ENCODE measurements around the gene SMC4. TPM values are rescaled to one million over a fixed set of nuclear protein-coding genes. Genes with fewer than 3 reads are reported as not detected.
"Not testable (repeated sequence)": the region's sequence is repeated elsewhere in the genome, so short reads cannot be mapped to it uniquely, and the experiment has no call there.

SMC4 gene
- total RNA-seq: 100 to 1,000 TPM; 282 to 309 TPM

DNA sequence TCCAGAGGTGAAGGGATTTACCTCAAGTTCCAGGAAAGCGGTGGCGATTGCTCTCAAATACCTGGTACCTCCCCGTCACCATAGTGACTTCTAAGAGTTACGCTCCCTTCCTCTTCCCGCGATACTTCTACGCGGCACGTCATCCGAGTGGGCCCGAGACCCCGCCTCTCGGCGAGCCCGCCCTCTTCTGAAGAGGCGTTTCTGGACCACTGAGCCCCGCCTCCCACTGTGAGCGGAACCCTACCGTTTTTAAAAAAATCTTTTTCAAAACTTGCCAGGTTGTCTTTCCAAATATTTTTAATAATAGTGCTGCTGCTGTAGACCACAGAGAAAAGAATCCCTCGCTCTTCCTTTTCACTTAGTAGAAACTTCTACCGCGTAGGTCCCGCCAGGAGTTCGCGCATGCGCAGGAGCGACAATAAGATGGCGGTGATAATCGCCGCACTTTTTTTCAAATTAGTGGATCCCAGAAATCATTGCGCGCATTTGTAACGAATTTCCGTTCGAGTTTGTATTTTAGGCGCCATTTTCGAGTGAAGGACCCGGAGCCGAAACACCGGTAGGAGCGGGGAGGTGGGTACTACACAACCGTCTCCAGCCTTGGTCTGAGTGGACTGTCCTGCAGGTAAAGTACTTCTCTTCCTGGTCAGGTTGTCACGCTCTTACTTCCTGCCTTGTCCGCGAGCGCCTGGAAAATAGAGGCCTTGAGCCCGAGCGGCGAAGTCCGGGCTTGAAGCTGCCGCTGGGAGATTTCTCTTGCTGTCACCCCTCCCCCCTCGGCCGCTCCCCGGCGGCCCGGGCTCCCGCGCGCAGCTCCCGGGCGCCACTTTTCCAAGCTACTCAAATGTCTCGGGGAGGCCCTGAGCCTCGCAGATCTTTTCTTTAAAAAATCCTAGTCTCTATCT, at the start of gene SMC4, which contains the start of gene IFT80:
Gene SMC4, plus strand, starts transcription at position 526 of the 905 bp plus-strand sequence. CDS start 1,177 bp downstream, outside the sequence.
Gene IFT80, minus strand, starts transcription at position 101 of the 905 bp plus-strand sequence. CDS start 14,625 bp downstream, outside the sequence.
- Mint-ChIP-seq H3K9me3 (no peaks in the 10 kb centered on the region), H3K4me3 (peak within 1 kb of the TSS; percentile 89), H3K27ac (peak within 1 kb of the TSS; percentile 99), H3K4me1 (peaks cover 47% of the 10 kb centered on the region), H3K36me3 (ENCODE audit: low read depth) (peaks cover 41% of the 10 kb centered on the region), H3K27me3 (no peaks in the 10 kb centered on the region)
- ChIA-PET POLR2A (interaction anchor here (2.4 kb wide), 1 partner anchor 50 kb away, joined by 21 read pairs; the partner anchor contains the start of gene TRIM59), CTCF (interaction anchor here (0.6 to 1.4 kb wide), 4 partner anchors 11 to 50 kb away, joined by 4 to 5 read pairs (median 4); partner anchors contain the start of gene TRIM59)
- peak; percentile 97 for DNase-seq

DNA sequence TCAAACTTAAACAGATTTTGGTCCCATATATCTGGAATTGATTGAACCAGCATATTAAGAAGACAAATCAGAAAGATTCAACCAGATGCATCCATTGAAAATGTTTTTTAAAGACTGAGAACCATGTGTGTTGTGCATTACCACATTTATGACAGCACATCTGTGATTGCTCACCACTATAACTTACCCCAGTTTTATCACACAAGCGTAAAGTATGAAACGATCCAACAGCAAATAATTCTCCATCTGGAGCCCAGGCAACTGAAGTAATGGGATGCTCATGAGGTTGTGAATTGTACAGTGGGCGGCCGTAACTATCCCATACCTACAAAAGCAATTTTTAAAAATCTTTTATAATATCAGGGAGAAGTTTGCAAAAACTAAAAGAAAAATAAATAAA, 43.6 kb upstream of the SMC4 start:
- Mint-ChIP-seq H3K4me1 (no peaks in the 10 kb centered on the region), H3K27ac (no peak overlapping the region), H3K4me3 (no peak overlapping the region), H3K27me3 (no peaks in the 10 kb centered on the region), H3K9me3 (no peaks in the 10 kb centered on the region), H3K36me3 (ENCODE audit: low read depth) (peaks cover 23% of the 10 kb centered on the region)
- ChIA-PET POLR2A (no interaction called here), CTCF (no interaction called here)
- no peak for DNase-seq

- H3K27me3 Mint-ChIP-seq, H3K27ac Mint-ChIP-seq, POLR2A ChIA-PET, H3K4me3 Mint-ChIP-seq, H3K9me3 Mint-ChIP-seq, DNase-seq, H3K4me1 Mint-ChIP-seq: not testable (repeated sequence)
- H3K36me3 Mint-ChIP-seq (ENCODE audit: low read depth): peaks cover 51% of the 10 kb centered on the region
- CTCF ChIA-PET: interaction anchor here (1.1 kb wide), 1 partner anchor 13 kb away, joined by 3 read pairs; no protein-coding TSS in a partner anchor
These were observed 36.6 kb upstream of the SMC4 start for GRCh38 chr3:160362896-160363295.

GRCh38 chr3:160365869-160366522, 33.5 kb upstream of the SMC4 start:
- Mint-ChIP-seq H3K9me3 (no peaks in the 10 kb centered on the region), H3K36me3 (ENCODE audit: low read depth) (peaks cover 43% of the 10 kb centered on the region), H3K4me1 (peaks cover 16% of the 10 kb centered on the region), H3K27ac (no peak overlapping the region), H3K4me3 (no peak overlapping the region), H3K27me3 (no peaks in the 10 kb centered on the region)
- DNase-seq: no peak
- CTCF ChIA-PET: interaction anchor here (1.2 kb wide), 1 partner anchor 85 kb away, joined by 3 read pairs; no protein-coding TSS in a partner anchor
- POLR2A ChIA-PET: no interaction called here

DNA sequence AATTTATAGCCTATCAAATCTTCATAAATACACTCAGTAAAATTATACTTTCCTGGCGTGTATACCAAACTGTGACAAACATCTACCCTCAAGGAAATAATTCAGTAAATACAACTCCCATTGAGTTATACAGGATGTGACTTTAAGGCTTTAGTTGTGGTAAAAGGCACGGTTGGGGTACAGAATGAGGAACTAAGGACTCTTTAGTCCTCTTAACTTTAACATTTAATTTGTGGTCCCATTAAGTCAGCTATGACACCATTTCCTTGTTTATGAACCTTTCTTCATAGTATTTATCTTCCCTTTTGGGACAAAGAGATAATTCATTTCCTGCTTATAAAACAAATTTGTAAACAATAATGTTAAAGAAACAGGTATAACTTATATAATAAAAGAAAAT, 30.6 kb upstream of the SMC4 start:
- H3K4me3 Mint-ChIP-seq: no peak overlapping the region
- CTCF ChIA-PET: interaction anchor here (0.9 kb wide), 1 partner anchor 1697 kb away, joined by 3 read pairs; no protein-coding TSS in a partner anchor
- H3K9me3 Mint-ChIP-seq: no peaks in the 10 kb centered on the region
- H3K36me3 Mint-ChIP-seq (ENCODE audit: low read depth): peaks cover 33% of the 10 kb centered on the region
- no peaks in the 10 kb centered on the region for H3K27me3 Mint-ChIP-seq
- H3K4me1 Mint-ChIP-seq: peaks cover 15% of the 10 kb centered on the region
- DNase-seq: no peak
- POLR2A ChIA-PET: no interaction called here
- H3K27ac Mint-ChIP-seq: no peak overlapping the region

DNA sequence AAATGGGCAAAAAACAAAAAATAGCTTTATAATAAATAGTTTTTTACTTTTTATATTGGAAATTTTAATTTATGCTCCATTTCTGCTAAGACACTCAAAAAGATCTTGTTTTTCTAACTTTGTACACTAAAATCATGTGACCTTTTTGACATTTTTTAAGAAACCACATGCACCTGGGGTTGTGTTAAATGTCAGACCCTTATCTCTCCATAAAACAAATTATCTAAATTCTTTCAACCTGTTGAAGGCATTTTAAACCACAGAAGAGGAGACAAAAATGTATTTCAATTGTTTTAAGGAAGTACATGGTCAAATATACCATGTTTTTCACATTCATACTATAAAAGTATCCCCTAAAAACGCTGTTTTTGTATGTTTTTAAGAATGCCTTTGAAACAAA, 29.7 kb upstream of the SMC4 start:
- Mint-ChIP-seq H3K9me3 (no peaks in the 10 kb centered on the region), H3K36me3 (ENCODE audit: low read depth) (peaks cover 37% of the 10 kb centered on the region), H3K27me3 (no peaks in the 10 kb centered on the region), H3K27ac (peak overlapping the region; percentile 38), H3K4me3 (no peak overlapping the region), H3K4me1 (peaks cover 15% of the 10 kb centered on the region)
- ChIA-PET CTCF (interaction anchor here (1.4 kb wide), 1 partner anchor 26 kb away, joined by 4 read pairs; no protein-coding TSS in a partner anchor), POLR2A (no interaction called here)
- DNase-seq: no peak

DNA sequence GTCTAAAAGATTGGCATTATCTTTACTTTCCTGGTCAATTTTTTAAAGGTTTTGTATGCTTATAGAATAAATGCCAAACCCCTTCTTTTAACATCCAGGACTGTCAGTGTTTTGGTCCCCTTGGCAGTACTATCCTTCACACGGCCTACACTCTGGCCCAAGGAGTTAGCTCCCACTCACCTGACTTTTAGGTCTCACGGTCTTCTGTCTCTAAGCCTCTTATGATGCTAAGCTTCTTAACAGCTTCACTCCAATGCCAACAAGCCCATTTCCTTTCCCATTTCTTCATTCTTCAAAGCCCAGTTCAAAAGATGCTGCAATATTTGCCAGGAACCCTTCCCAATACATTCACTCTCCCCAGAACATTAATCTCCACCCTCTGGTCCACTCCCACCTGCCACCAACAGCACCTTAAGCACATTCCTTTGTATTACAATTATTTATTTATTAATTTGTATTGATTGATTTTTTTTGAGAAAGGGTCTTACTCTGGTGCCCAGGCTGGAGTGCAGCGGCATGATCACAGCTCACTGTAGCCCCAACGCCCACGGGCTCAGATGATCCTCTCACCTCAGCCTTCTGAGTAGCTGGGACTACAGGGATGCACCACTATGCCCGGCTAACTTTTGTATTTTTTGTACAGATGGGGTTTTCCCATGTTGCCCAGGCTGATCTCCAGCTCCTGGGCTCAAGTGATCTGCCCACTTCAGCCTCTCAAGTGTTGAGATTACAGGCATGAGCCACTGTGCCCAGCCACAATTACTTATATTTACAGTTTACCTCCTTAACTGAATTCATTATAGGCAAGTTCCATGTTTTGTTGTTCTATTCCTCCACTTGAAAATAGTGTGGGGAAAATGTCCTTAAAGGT, 28.2 kb upstream of the SMC4 start:
- H3K4me3 Mint-ChIP-seq: no peak overlapping the region
- ChIA-PET CTCF (interaction anchor here (0.6 to 1.4 kb wide), 2 partner anchors 25 to 144 kb away, joined by 3 to 4 read pairs; no protein-coding TSS in a partner anchor), POLR2A (no interaction called here)
- DNase-seq: no peak
- peaks cover 33% of the 10 kb centered on the region for H3K36me3 Mint-ChIP-seq (ENCODE audit: low read depth)
- no peaks in the 10 kb centered on the region for H3K27me3 Mint-ChIP-seq
- no peaks in the 10 kb centered on the region for H3K9me3 Mint-ChIP-seq
- no peak overlapping the region for H3K27ac Mint-ChIP-seq
- peaks cover 15% of the 10 kb centered on the region for H3K4me1 Mint-ChIP-seq

DNA sequence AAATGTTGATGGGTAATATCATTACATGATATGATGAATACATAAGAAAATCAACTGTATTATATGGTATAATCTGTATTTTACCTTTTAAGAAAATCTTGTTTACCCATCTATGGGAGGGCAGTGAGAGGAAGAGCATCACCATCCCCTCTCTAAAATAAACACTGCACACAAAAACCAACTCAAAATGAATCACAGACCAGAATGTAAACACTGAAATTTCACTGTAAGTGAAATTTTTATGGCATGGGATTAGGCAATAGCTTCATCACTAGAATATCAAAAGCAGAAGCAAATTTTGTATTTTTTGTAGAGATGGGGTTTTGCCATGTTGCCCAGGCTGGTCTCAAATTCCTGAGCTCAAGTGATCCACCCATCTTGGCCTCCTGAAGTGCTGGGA, 26.7 kb upstream of the SMC4 start:
- ChIA-PET POLR2A (no interaction called here), CTCF (no interaction called here)
- Mint-ChIP-seq H3K4me3 (no peak overlapping the region), H3K27me3 (no peaks in the 10 kb centered on the region), H3K4me1 (peaks cover 15% of the 10 kb centered on the region), H3K36me3 (ENCODE audit: low read depth) (peaks cover 33% of the 10 kb centered on the region), H3K27ac (no peak overlapping the region), H3K9me3 (no peaks in the 10 kb centered on the region)
- no peak for DNase-seq

- Mint-ChIP-seq H3K9me3 (no peaks in the 10 kb centered on the region), H3K27ac (no peak overlapping the region), H3K36me3 (ENCODE audit: low read depth) (peaks cover 33% of the 10 kb centered on the region), H3K4me1 (peaks cover 13% of the 10 kb centered on the region), H3K27me3 (no peaks in the 10 kb centered on the region), H3K4me3 (no peak overlapping the region)
- no peak for DNase-seq
- ChIA-PET POLR2A (no interaction called here), CTCF (no interaction called here)
These were observed 25.8 kb upstream of the SMC4 start for GRCh38 chr3:160373655-160374054.

DNA sequence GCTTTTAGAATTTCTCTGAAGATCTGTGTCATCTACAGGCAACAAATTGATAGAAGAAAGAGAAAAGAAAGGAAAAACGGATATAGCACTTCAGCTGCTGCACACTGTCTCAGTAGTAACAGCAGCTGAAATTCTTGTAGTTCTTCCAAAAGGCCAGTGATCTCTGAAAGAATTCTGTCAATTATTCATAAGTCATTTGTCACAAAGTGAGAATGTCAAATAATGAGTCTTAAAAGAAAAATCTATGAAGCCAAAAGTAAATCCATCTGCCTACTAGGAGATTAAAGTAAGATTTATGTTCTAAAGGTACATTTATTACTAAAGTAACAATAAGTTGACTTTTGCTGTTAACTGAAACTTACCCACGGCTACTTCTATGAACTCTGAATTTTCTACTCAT, 25.0 kb upstream of the SMC4 start:
- no peak overlapping the region for H3K4me3 Mint-ChIP-seq
- no peaks in the 10 kb centered on the region for H3K9me3 Mint-ChIP-seq
- peaks cover 32% of the 10 kb centered on the region for H3K36me3 Mint-ChIP-seq (ENCODE audit: low read depth)
- POLR2A ChIA-PET: no interaction called here
- H3K27ac Mint-ChIP-seq: no peak overlapping the region
- H3K4me1 Mint-ChIP-seq: peaks cover 10% of the 10 kb centered on the region
- H3K27me3 Mint-ChIP-seq: no peaks in the 10 kb centered on the region
- CTCF ChIA-PET: no interaction called here
- no peak for DNase-seq

DNA sequence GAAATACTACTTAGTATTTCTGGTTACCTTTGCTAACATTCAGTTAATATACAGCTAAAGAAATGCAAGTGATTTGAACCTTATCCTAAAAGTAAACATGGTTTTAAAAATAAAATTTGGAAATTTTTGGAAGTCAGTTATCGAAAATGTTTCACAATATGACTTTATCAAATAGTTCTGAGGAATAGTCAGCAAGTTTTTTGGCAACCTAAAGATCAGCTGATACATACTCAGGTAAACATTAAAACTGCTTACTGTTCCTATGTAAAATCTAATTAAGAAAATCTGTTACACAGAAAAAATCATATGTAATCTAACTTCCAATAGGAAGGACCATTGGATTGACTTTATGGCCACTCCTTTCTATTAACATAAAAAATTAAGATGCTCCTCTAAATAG, 24.5 kb upstream of the SMC4 start:
- ChIA-PET CTCF (no interaction called here), POLR2A (no interaction called here)
- no peak for DNase-seq
- Mint-ChIP-seq H3K4me3 (no peak overlapping the region), H3K27ac (no peak overlapping the region), H3K36me3 (ENCODE audit: low read depth) (peaks cover 33% of the 10 kb centered on the region), H3K9me3 (no peaks in the 10 kb centered on the region), H3K4me1 (peaks cover 7% of the 10 kb centered on the region), H3K27me3 (no peaks in the 10 kb centered on the region)

DNA sequence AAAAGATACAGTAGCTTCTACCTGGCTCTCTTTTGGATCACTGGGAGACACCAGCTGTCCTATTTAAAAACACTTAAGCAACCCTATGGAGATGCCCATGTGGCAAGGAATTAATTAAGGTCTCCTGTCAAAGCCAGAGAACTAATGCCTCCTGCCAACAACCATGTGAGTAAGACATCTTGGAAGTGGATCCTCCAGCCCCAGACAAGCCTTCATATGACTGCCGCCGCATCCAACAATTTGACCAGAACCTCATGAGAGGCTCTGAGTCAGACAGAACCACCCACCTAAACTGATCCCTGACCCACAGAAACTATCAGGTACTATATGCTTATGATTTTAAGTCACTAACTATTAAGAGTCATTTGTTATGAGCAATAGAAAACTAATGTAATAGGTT, 22.8 kb upstream of the SMC4 start:
- H3K4me3 Mint-ChIP-seq: no peak overlapping the region
- no peaks in the 10 kb centered on the region for H3K27me3 Mint-ChIP-seq
- H3K4me1 Mint-ChIP-seq: no peaks in the 10 kb centered on the region
- ChIA-PET CTCF (interaction anchor here (0.6 to 1.2 kb wide), 2 partner anchors 8 to 14 kb away, joined by 3 read pairs; no protein-coding TSS in a partner anchor), POLR2A (no interaction called here)
- H3K27ac Mint-ChIP-seq: no peak overlapping the region
- peaks cover 34% of the 10 kb centered on the region for H3K36me3 Mint-ChIP-seq (ENCODE audit: low read depth)
- no peak for DNase-seq
- no peaks in the 10 kb centered on the region for H3K9me3 Mint-ChIP-seq

Data from activated CD4-positive, alpha-beta T cell treated with anti-CD3 and anti-CD28 coated beads, Interleukin-2, amount 10 ng/mL, durations not matched to agents 7 days and 5 days (primary cell).